ENCODE results near the gene SLC35B3.
A peak's percentile ranks its signal among the peaks of the same experiment; 100 is the strongest.

Gene SLC35B3

GRCh38 chr6:8435093-8435844, at the start of gene SLC35B3:
TSS of gene SLC35B3 (minus strand) at chr6:8435545.
- H3K4me3 ChIP-seq (ENCODE audit: low read depth, low read length): peak within 1 kb of the TSS; percentile 95
- DNase-seq (ENCODE audit: low read depth): peak; percentile 61
- TF ChIP-seq CTCF (IDR thresholded peaks at IDR 0.05; ENCODE audit: control insufficient read depth, extremely low read depth, insufficient read depth): no peak

GRCh38 chr6:8483650-8484049, 48.3 kb upstream of the SLC35B3 start:
- no peak for TF ChIP-seq CTCF (IDR thresholded peaks at IDR 0.05; ENCODE audit: control insufficient read depth, extremely low read depth, insufficient read depth)
- no peak for DNase-seq (ENCODE audit: low read depth)
- H3K4me3 ChIP-seq (ENCODE audit: low read depth, low read length): no peak overlapping the region

- 0 out of 2 replicates have a peak, but pooled peaks have one; percentile 18 for TF ChIP-seq CTCF (IDR thresholded peaks at IDR 0.05; ENCODE audit: control insufficient read depth, extremely low read depth, insufficient read depth)
- H3K4me3 ChIP-seq (ENCODE audit: low read depth, low read length): no peak overlapping the region
- no peak for DNase-seq (ENCODE audit: low read depth)
Measured at GRCh38 chr6:8481727-8482126, 46.4 kb upstream of the SLC35B3 start.

GRCh38 chr6:8478418-8478817, 43.1 kb upstream of the SLC35B3 start:
- no peak overlapping the region for H3K4me3 ChIP-seq (ENCODE audit: low read depth, low read length)
- TF ChIP-seq CTCF (IDR thresholded peaks at IDR 0.05; ENCODE audit: control insufficient read depth, extremely low read depth, insufficient read depth): no peak
- no peak for DNase-seq (ENCODE audit: low read depth)

- TF ChIP-seq CTCF (IDR thresholded peaks at IDR 0.05; ENCODE audit: control insufficient read depth, extremely low read depth, insufficient read depth): no peak
- no peak for DNase-seq (ENCODE audit: low read depth)
- no peak overlapping the region for H3K4me3 ChIP-seq (ENCODE audit: low read depth, low read length)
Measured at GRCh38 chr6:8476656-8477055, 41.3 kb upstream of the SLC35B3 start.

- no peak overlapping the region for H3K4me3 ChIP-seq (ENCODE audit: low read depth, low read length)
- DNase-seq (ENCODE audit: low read depth): no peak
- TF ChIP-seq CTCF (IDR thresholded peaks at IDR 0.05; ENCODE audit: control insufficient read depth, extremely low read depth, insufficient read depth): no peak
Measured at GRCh38 chr6:8468552-8469356, 33.4 kb upstream of the SLC35B3 start.

Data from LNCaP clone FGC (cell line).